A549 (cell line): ENCODE measurements around the gene DDX47. TPM values are rescaled to one million over a fixed set of nuclear protein-coding genes. Genes with fewer than 3 reads are reported as not detected.
A peak's percentile ranks its signal among the peaks of the same experiment; 100 is the strongest.

ENCODE experiments used
- ATAC-seq, 2 experiments: fragments of 200-7000 bp in 1 of 2; fragments of >200 bp in 1 of 2; cut with Nextera tagmentation in 1 of 2; cut with Tn5 transposase in 1 of 2; 3 replicates each; pipeline versions ENCODE4 v1.8.0 to v1.9.1; 2018 to 2020; ENCODE audit warnings: mild to moderate bottlenecking in 1 of 2, moderate library complexity in 1 of 2
- CTCF ChIA-PET: fragments of 300-600 bp; sonication (Branson Sonifier 250); formaldehyde crosslinking; extraction: SDS; loops from one replicate; lab custom pipeline; 2021; ENCODE audit warnings: antibody characterized with exemption, inconsistent platforms; lab: Yijun Ruan, JAX
- POLR2A ChIA-PET: fragments of 350-600 bp; formaldehyde crosslinking; extraction: SDS; loops from one replicate; lab custom pipeline; 2021; ENCODE audit warnings: antibody characterized with exemption, inconsistent platforms; lab: Yijun Ruan, JAX
- DNase-seq, 2 experiments: peaks; one replicate each; pipeline versions ENCODE4 v3.0.0 to v3.0.0-alpha.2; 2011 to 2016; ENCODE audit warnings: low read depth in 1 of 2, low spot score in 1 of 2
- FAIRE-seq: peaks from 2 replicates; lab custom pipeline; 2011; peaks lifted over from hg19 to GRCh38; lab: Jason Lieb, UNC
- H3K27ac ChIP-seq, 2 experiments: fragments of >200 bp; sonication (Bioruptor Twin); formaldehyde crosslinking; 3 replicates each; pipeline ENCODE4 v1.5.1; 2016 to 2017
- H3K4me1 ChIP-seq: fragments of >200 bp; sonication (Bioruptor Twin); formaldehyde crosslinking; 3 replicates; pipeline ENCODE4 v1.6.1; 2016
- H3K4me2 ChIP-seq: fragments of >200 bp; sonication (Bioruptor Twin); formaldehyde crosslinking; 3 replicates; pipeline ENCODE4 v1.6.1; 2016
- H3K4me3 ChIP-seq: fragments of >200 bp; sonication (Bioruptor Twin); formaldehyde crosslinking; 3 replicates; pipeline ENCODE4 v1.5.1; 2016
- H3K9me3 ChIP-seq: fragments of >200 bp; sonication (Bioruptor Twin); formaldehyde crosslinking; 3 replicates; pipeline ENCODE4 v1.6.1; 2016
- CBX2 ChIP-seq: fragments of 200-600 bp; sonication (generic); IDR thresholded peaks from 2 replicates; pipeline ENCODE4 v1.6.1; 2016; ENCODE audit warnings: low read depth, mild to moderate bottlenecking, borderline replicate concordance
- CHD4 ChIP-seq: fragments of 200-600 bp; sonication (generic); IDR thresholded peaks from 2 replicates; pipeline ENCODE4 v1.6.1; 2016; ENCODE audit warnings: antibody characterized with exemption, mild to moderate bottlenecking, borderline replicate concordance
- EHMT2 ChIP-seq: fragments of 200-600 bp; sonication (generic); IDR thresholded peaks from 2 replicates; pipeline ENCODE4 v1.6.1; 2016; ENCODE audit warnings: antibody characterized with exemption, low read depth, mild to moderate bottlenecking, moderate library complexity
- EP300 ChIP-seq, 2 experiments: fragments of >200 bp; sonication (Bioruptor Twin); formaldehyde crosslinking; IDR thresholded peaks; 2 replicates in 1 of 2; 3 replicates in 1 of 2; pipeline ENCODE4 v1.6.1; 2016 to 2017
- FOSB ChIP-seq: fragments of 250-450 bp; sonication (Bioruptor Pico); IDR thresholded peaks from 2 replicates; pipeline ENCODE4 v1.5.0; 2020; ENCODE audit warnings: mild to moderate bottlenecking, moderate library complexity
- FOSL2 ChIP-seq, 2 experiments: fragments of 450-650 bp in 1 of 2; fragments of >200 bp in 1 of 2; sonication (Bioruptor Twin) in 1 of 2; formaldehyde crosslinking; IDR thresholded peaks; 2 replicates each; pipeline versions ENCODE4 v1.5.0 to v1.6.1; 2016 to 2020; ENCODE audit warnings: mild to moderate bottlenecking in 1 of 2, moderate library complexity in 1 of 2
- HEYL ChIP-seq: fragments of 250-450 bp; sonication (Bioruptor Pico); IDR thresholded peaks from 2 replicates; pipeline ENCODE4 v1.8.0; 2021; ENCODE audit warnings: mild to moderate bottlenecking, moderate library complexity
- JUN ChIP-seq, 2 experiments: fragments of >200 bp; sonication (Bioruptor Twin); formaldehyde crosslinking; IDR thresholded peaks; 2 replicates in 1 of 2; 3 replicates in 1 of 2; pipeline ENCODE4 v1.6.1; 2016 to 2017
- JUNB ChIP-seq: fragments of >200 bp; sonication (Bioruptor Twin); formaldehyde crosslinking; IDR thresholded peaks from 2 replicates; pipeline ENCODE4 v1.6.1; 2016
- MAFK ChIP-seq: fragments of 450-650 bp; IDR thresholded peaks from 2 replicates; pipeline ENCODE4 v1.6.1; 2014; ENCODE audit not compliant: partially characterized antibody
- MAX ChIP-seq: IDR thresholded peaks from 2 replicates; pipeline ENCODE4 v1.6.1; 2012
- POLR2AphosphoS2 ChIP-seq: conservative IDR thresholded peaks from 2 replicates; pipeline ENCODE4 v1.6.1; 2012; ENCODE audit warnings: low read length, improper control_type of control experiment, inconsistent platforms
- RAD21 ChIP-seq, 2 experiments: fragments of >200 bp in 1 of 2; sonication (Bioruptor Twin) in 1 of 2; formaldehyde crosslinking in 1 of 2; IDR thresholded peaks in 1 of 2; conservative IDR thresholded peaks in 1 of 2; 2 replicates in 1 of 2; 3 replicates in 1 of 2; pipeline ENCODE4 v1.6.1; 2012 to 2018; ENCODE audit warnings: inconsistent platforms in 1 of 2
- RFX5 ChIP-seq: fragments of 450-650 bp; IDR thresholded peaks from 2 replicates; pipeline ENCODE4 v1.7.1; 2014; ENCODE audit warnings: antibody characterized with exemption, mild to moderate bottlenecking, moderate library complexity
- TFCP2L1 ChIP-seq: fragments of 250-450 bp; sonication (Bioruptor Pico); IDR thresholded peaks from 2 replicates; pipeline ENCODE4 v1.5.0; 2021; ENCODE audit warnings: mild to moderate bottlenecking
- TP53 ChIP-seq: fragments of 250-450 bp; sonication (Bioruptor Pico); IDR thresholded peaks from 2 replicates; pipeline ENCODE4 v1.5.0; 2021; ENCODE audit warnings: mild to moderate bottlenecking, moderate library complexity
- WGBS: methylation state at CpG from one replicate; pipeline ENCODE4 v1.1.6; 2017; ENCODE audit errors: missing lambda C conversion rate; 5-methylcytosine and 5-hydroxymethylcytosine counted together
- polyA plus RNA-seq, 4 experiments: library from polyadenylated mRNA; depleted of rRNA in 3 of 4; stranded (reverse); fragments of >200 nt; fragmentation: RNase III in 1 of 4; extraction: RNeasy Plus Mini Kit Qiagen cat#74134 plus additional on column Dnase treatment in 1 of 4; gene quantifications; 2 replicates in 3 of 4; 3 replicates in 1 of 4; pipeline ENCODE4 v1.2.3, GENCODE V29; 2011 to 2017
- TF ChIP-seq, protein P1 (sequence below): fragments of >200 bp; sonication (Bioruptor Twin); formaldehyde crosslinking; IDR thresholded peaks from 3 replicates; pipeline ENCODE4 v1.6.1; 2016
- TF ChIP-seq, protein P2 (sequence below): fragments of 250-450 bp; sonication (Bioruptor Pico); IDR thresholded peaks from 2 replicates; pipeline ENCODE4 v1.5.0; 2020; ENCODE audit warnings: low read depth, mild to moderate bottlenecking, moderate library complexity
- TF ChIP-seq, protein P3 (sequence below): IDR thresholded peaks from 2 replicates; pipeline ENCODE4 v1.6.1; 2012
- TF ChIP-seq, protein P4 (sequence below): IDR thresholded peaks from 2 replicates; pipeline ENCODE4 v1.6.1; 2012; ENCODE audit warnings: low read depth, borderline replicate concordance

Gene DDX47
- polyA plus RNA-seq, 2 of the 4 experiments (the other 2 are of a cell fraction): 81.6 to 144 TPM

DNA sequence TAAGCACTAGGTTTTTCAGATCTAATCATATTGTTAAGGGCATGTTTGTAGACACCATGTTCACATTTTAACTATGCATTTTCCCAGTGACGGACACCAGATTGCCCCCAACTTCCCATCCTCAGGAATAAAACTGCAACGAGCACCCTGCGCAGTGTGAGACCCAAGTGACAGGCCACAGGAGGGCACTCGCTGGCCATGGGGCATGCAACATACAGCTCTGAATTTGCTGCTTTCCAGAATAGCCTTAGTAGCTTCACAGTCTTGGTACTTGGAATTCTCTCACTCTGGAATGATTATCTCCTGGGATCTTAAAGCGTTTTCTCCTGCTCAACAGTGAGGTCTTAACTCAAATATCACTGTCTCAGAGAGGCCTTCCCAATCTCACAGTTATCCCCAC, 972 bp upstream of the DDX47 start (continued):
- TF ChIP-seq, protein P1, sequence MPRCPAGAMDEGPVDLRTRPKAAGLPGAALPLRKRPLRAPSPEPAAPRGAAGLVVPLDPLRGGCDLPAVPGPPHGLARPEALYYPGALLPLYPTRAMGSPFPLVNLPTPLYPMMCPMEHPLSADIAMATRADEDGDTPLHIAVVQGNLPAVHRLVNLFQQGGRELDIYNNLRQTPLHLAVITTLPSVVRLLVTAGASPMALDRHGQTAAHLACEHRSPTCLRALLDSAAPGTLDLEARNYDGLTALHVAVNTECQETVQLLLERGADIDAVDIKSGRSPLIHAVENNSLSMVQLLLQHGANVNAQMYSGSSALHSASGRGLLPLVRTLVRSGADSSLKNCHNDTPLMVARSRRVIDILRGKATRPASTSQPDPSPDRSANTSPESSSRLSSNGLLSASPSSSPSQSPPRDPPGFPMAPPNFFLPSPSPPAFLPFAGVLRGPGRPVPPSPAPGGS: no peak
- TF ChIP-seq CHD4: no peak
- TF ChIP-seq, all 56 proteins: peak for 4

- Histone ChIP-seq H3K9me3 (no peaks in the 10 kb centered on the region), H3K4me3 (no peak overlapping the region), H3K4me1 (peaks cover 50% of the 10 kb centered on the region), H3K27ac (peak overlapping the region; percentile 90 to 92), H3K4me2 (peak overlapping the region; percentile 67)
- no peak for FAIRE-seq
- TF ChIP-seq TP53 (peak; percentile 22; the same call in 1 of the 2 replicates), MAFK (no peak), FOSB (CRISPR knock-in tag) (0 out of 2 replicates have a peak, but pooled peaks have one; percentile 51)
- DNase-seq: peak in 1 of 2 experiments; percentile 53
- ChIA-PET POLR2A (interaction anchor here (0.6 to 2.6 kb wide), 6 partner anchors 9 to 88 kb away, joined by 3 to 18 read pairs (median 6); partner anchors contain the start of gene GPRC5A), CTCF (interaction anchor here (0.6 to 6.3 kb wide), 50 partner anchors 9 to 412 kb away, joined by 3 to 80 read pairs (median 4); partner anchors contain the start of genes APOLD1 and GPRC5A)
- WGBS: 54% methylated on average over 14 of the region's 14 CpGs
- ATAC-seq: peak; percentile 28 to 48
These were observed 477 bp upstream of the DDX47 start for GRCh38 chr12:12812618-12813119.

GRCh38 chr12:12817616-12818015, 4.5 kb downstream of the DDX47 start:
- FAIRE-seq: no peak
- Histone ChIP-seq H3K27ac (no peak overlapping the region), H3K9me3 (no peaks in the 10 kb centered on the region), H3K4me1 (peaks cover 70% of the 10 kb centered on the region), H3K4me3 (no peak overlapping the region), H3K4me2 (no peak overlapping the region)
- no peak for ATAC-seq
- 95% methylated on average over 7 of the region's 7 CpGs for WGBS
- POLR2A ChIA-PET: no interaction called here
- CTCF ChIA-PET: interaction anchor here (0.8 to 3.2 kb wide), 4 partner anchors 18 to 98 kb away, joined by 3 to 11 read pairs (median 6); no protein-coding TSS in a partner anchor
- DNase-seq: no peak
- no peak for TF ChIP-seq CBX2
- no peak for TF ChIP-seq RAD21 (conservative IDR thresholded peaks at IDR 0.05 in 1 of 2, IDR thresholded peaks at IDR 0.05 in 1 of 2)
- TF ChIP-seq EP300 (IDR thresholded peaks at IDR 0.05): no peak
- no peak for TF ChIP-seq POLR2AphosphoS2
- TF ChIP-seq, protein P2, sequence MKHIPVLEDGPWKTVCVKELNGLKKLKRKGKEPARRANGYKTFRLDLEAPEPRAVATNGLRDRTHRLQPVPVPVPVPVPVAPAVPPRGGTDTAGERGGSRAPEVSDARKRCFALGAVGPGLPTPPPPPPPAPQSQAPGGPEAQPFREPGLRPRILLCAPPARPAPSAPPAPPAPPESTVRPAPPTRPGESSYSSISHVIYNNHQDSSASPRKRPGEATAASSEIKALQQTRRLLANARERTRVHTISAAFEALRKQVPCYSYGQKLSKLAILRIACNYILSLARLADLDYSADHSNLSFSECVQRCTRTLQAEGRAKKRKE (CRISPR knock-in tag): no peak
- no peak for TF ChIP-seq HEYL
- TF ChIP-seq CHD4: no peak
- no peak for TF ChIP-seq JUN (IDR thresholded peaks at IDR 0.05)
- TF ChIP-seq TFCP2L1 (CRISPR knock-in tag): no peak
- TF ChIP-seq, protein P3, sequence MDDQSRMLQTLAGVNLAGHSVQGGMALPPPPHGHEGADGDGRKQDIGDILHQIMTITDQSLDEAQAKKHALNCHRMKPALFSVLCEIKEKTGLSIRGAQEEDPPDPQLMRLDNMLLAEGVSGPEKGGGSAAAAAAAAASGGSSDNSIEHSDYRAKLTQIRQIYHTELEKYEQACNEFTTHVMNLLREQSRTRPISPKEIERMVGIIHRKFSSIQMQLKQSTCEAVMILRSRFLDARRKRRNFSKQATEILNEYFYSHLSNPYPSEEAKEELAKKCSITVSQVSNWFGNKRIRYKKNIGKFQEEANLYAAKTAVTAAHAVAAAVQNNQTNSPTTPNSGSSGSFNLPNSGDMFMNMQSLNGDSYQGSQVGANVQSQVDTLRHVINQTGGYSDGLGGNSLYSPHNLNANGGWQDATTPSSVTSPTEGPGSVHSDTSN: no peak
- no peak for TF ChIP-seq FOSL2 (IDR thresholded peaks at IDR 0.05)
- TF ChIP-seq FOSL2 (CRISPR knock-in tag; IDR thresholded peaks at IDR 0.05): no peak
- TF ChIP-seq, protein P4, sequence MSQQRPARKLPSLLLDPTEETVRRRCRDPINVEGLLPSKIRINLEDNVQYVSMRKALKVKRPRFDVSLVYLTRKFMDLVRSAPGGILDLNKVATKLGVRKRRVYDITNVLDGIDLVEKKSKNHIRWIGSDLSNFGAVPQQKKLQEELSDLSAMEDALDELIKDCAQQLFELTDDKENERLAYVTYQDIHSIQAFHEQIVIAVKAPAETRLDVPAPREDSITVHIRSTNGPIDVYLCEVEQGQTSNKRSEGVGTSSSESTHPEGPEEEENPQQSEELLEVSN: no peak
- TF ChIP-seq EHMT2: no peak
- TF ChIP-seq, protein P1: no peak
- TF ChIP-seq MAX: no peak
- no peak for TF ChIP-seq MAFK
- TF ChIP-seq RFX5: no peak
- no peak for TF ChIP-seq JUNB
- no peak for TF ChIP-seq TP53
